ENCODE results near the gene MIEF2.

DNA sequence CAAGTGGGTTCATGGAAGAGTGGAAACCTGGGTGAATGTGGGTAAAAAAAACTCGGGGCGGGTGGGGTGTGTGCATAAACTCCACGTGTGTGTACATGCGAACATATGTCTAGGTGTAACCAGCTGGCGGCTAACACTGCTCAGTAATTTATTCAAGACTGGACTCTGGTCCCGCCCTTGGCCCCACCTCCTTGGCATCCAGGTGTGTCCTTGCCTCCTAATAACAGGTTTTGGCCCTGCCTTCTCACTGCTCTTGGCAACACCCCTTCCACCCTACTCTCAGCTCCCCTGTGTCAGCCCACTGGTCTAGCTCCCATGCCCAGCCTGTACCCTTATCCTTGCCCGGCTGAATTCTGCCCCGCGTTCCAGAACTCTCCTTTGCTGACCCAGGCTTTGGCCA is 10.2 kb upstream of the MIEF2 start:
- TF ChIP-seq CTCF (IDR thresholded peaks at IDR 0.05) (no peak), POLR2AphosphoS5 (IDR thresholded peaks at IDR 0.05) (peak in 1 of 3 donors; percentile 34)
